Osteoblast (primary cell): Measurements from ENCODE around the gene SKA1. TPM values are rescaled to one million over a fixed set of nuclear protein-coding genes. Genes with fewer than 3 reads are reported as not detected.
"Not testable (repeated sequence)": the region's sequence is repeated elsewhere in the genome, so short reads cannot be mapped to it uniquely, and the experiment has no call there.

Experiments used
- DNase-seq: peaks from one replicate; pipeline ENCODE4 v3.0.0; 2011; ENCODE audit warnings: low spot score, mixed read lengths; ENCODE audit not compliant: insufficient read length; ENCODE audit errors: missing footprints
- H2AFZ ChIP-seq: 2 replicates; pipeline ENCODE4 v1.6.0; 2011; ENCODE audit warnings: mild to moderate bottlenecking, low read length
- H3K27ac ChIP-seq: 2 replicates; pipeline ENCODE4 v1.5.1; 2011; ENCODE audit warnings: mild to moderate bottlenecking, low read depth, low read length, moderate library complexity
- H3K27me3 ChIP-seq: 2 replicates; pipeline ENCODE4 v1.6.0; 2012; ENCODE audit warnings: mild to moderate bottlenecking, control low read depth, inconsistent platforms, low read length, moderate library complexity; ENCODE audit not compliant: insufficient read depth
- H3K36me3 ChIP-seq: 2 replicates; pipeline ENCODE4 v1.5.1; 2011; ENCODE audit warnings: mild to moderate bottlenecking, low read length, control low read depth, moderate library complexity; ENCODE audit not compliant: insufficient read depth
- H3K4me1 ChIP-seq: 2 replicates; pipeline ENCODE4 v1.5.1; 2011; ENCODE audit warnings: mild to moderate bottlenecking, low read length, control low read depth, moderate library complexity; ENCODE audit not compliant: insufficient read depth
- H3K4me2 ChIP-seq: 2 replicates; pipeline ENCODE4 v1.6.0; 2011; ENCODE audit warnings: mild to moderate bottlenecking, low read length; ENCODE audit not compliant: insufficient read depth
- H3K4me3 ChIP-seq: fragments of 200-600 bp; sonication (generic); 3 replicates; pipeline ENCODE4 v1.5.1; 2012; ENCODE audit warnings: mild to moderate bottlenecking, low read length, inconsistent platforms; ENCODE audit not compliant: insufficient read depth
- H3K79me2 ChIP-seq: 2 replicates; pipeline ENCODE4 v1.6.0; 2012; ENCODE audit warnings: mild to moderate bottlenecking, low read length, control low read depth, inconsistent platforms; ENCODE audit not compliant: insufficient read depth
- H3K9me3 ChIP-seq: 2 replicates; pipeline ENCODE4 v1.5.1; 2011; ENCODE audit warnings: low read depth, low read length, control low read depth
- H4K20me1 ChIP-seq: 2 replicates; pipeline ENCODE4 v1.6.0; 2012; ENCODE audit warnings: mild to moderate bottlenecking, low read length, control low read depth; ENCODE audit not compliant: insufficient read depth
- total RNA-seq: library from RNA; depleted of rRNA; stranded (reverse); fragments of >200 nt; gene quantifications from 2 replicates; pipeline ENCODE4 v1.2.3, GENCODE V29; 2012
- TF ChIP-seq, protein P1 (sequence below): IDR thresholded peaks from 2 replicates; pipeline ENCODE4 v1.5.1; 2011; ENCODE audit warnings: mild to moderate bottlenecking, low read depth, low read length, moderate library complexity; ENCODE audit errors: extremely low read depth

The SKA1 gene
- total RNA-seq, 1 donor: 1.8 TPM

DNA sequence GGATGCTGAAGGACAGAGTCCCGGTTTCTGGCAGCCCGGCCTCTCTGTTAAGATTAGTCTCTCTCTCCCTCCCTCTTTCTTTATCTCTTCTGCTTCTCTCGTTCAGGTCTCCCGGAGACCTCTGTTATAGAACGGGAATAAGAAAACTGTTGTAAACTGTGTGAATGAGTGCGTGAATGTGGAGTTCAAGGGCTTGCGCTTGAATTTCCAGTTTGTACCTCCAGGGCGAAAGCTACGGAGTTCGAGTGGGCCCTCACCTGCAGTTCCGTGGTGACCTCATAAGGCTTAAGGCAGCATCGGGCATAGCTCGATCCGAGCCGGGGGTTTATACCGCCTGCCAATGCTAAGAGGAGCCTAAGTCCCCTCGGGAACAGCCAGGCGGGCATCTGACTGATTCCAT lies 26.4 kb downstream of the SKA1 start:
- peaks cover 52% of the 10 kb centered on the region for H3K27me3 ChIP-seq
- TF ChIP-seq, protein P1, sequence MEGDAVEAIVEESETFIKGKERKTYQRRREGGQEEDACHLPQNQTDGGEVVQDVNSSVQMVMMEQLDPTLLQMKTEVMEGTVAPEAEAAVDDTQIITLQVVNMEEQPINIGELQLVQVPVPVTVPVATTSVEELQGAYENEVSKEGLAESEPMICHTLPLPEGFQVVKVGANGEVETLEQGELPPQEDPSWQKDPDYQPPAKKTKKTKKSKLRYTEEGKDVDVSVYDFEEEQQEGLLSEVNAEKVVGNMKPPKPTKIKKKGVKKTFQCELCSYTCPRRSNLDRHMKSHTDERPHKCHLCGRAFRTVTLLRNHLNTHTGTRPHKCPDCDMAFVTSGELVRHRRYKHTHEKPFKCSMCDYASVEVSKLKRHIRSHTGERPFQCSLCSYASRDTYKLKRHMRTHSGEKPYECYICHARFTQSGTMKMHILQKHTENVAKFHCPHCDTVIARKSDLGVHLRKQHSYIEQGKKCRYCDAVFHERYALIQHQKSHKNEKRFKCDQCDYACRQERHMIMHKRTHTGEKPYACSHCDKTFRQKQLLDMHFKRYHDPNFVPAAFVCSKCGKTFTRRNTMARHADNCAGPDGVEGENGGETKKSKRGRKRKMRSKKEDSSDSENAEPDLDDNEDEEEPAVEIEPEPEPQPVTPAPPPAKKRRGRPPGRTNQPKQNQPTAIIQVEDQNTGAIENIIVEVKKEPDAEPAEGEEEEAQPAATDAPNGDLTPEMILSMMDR: no peak

DNA sequence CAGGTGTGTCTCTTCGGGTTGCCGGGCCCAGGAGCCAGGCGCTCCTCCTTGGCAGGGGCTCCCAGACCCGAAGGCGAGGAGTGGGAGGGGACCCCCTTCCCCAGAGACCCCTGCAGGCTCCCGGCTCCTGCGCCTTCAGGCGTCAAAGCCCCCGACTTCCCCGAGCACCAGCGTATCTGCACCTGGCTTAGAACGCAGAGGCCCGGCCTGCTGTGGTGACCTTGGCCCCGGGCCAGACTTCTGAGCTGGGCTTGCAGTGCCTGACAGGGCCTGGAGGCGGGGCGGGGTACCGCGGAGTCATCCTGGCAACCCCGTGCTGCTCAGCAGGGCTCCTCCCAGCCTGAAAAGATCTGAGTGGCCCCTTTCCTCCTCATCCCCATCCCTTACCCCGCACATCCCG lies 27.0 kb downstream of the SKA1 start:
- Histone ChIP-seq H3K9me3 (no peaks in the 10 kb centered on the region), H3K27ac (no peak overlapping the region), H2AFZ (no peak overlapping the region), H3K27me3 (peaks cover 57% of the 10 kb centered on the region), H4K20me1 (no peaks in the 10 kb centered on the region), H3K4me2 (no peak overlapping the region), H3K4me1 (no peaks in the 10 kb centered on the region), H3K36me3 (no peaks in the 10 kb centered on the region), H3K79me2 (no peaks in the 10 kb centered on the region), H3K4me3 (no peak overlapping the region)
- TF ChIP-seq, protein P1: no peak
- DNase-seq: peak; percentile 76

More for the DNA sequence above, 26.4 kb downstream of the SKA1 start:
- Histone ChIP-seq H3K27ac (no peak overlapping the region), H3K4me3 (no peak overlapping the region), H2AFZ (no peak overlapping the region), H3K79me2 (no peaks in the 10 kb centered on the region), H3K4me2 (no peak overlapping the region), H4K20me1 (no peaks in the 10 kb centered on the region), H3K4me1 (no peaks in the 10 kb centered on the region), H3K36me3 (no peaks in the 10 kb centered on the region), H3K9me3 (no peaks in the 10 kb centered on the region)
- DNase-seq: no peak

DNA sequence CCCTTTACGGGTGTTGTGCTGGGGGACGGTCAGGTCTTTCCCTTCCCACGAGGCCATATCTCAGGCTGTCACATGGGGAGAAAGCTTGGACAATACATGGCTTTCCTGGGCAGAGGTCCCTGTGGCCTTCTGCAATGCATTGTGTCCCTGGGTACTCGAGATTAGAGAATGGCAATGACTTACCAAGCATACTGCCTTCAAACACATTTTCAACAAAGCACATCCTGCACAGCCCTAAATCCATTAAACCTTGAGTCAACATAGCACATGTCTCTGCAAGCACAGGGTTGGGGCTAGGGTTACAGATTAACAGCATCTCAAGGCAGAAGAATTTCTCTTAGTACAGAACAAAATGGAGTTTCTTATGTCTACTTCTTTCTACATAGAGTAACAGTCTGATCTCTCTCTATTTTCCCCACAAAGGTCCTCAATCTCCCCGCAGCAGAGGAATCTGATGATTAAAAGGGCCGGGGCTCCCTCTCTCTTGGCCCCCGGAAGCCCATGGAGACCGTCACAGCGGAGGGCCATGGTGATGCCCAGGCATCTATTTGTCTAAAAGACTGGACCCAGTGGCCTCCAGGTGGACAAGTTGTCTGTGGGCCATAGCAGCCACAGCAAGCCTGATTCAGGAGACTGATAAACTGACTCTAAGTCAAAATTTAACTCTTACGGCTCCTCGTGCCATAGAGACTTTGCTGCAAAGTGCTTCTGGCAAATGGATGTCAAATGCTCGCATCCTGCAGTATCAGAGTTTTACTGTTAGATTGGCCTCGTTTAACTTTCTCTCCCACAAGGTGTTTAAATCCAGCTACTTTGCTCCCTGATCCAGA lies 30.1 kb downstream of the SKA1 start:
- not testable (repeated sequence) for H2AFZ ChIP-seq, H3K9me3 ChIP-seq, H3K27ac ChIP-seq, DNase-seq, H3K79me2 ChIP-seq, H4K20me1 ChIP-seq, H3K4me3 ChIP-seq, H3K4me1 ChIP-seq, H3K36me3 ChIP-seq, H3K4me2 ChIP-seq
- H3K27me3 ChIP-seq: peaks cover 79% of the 10 kb centered on the region

DNA sequence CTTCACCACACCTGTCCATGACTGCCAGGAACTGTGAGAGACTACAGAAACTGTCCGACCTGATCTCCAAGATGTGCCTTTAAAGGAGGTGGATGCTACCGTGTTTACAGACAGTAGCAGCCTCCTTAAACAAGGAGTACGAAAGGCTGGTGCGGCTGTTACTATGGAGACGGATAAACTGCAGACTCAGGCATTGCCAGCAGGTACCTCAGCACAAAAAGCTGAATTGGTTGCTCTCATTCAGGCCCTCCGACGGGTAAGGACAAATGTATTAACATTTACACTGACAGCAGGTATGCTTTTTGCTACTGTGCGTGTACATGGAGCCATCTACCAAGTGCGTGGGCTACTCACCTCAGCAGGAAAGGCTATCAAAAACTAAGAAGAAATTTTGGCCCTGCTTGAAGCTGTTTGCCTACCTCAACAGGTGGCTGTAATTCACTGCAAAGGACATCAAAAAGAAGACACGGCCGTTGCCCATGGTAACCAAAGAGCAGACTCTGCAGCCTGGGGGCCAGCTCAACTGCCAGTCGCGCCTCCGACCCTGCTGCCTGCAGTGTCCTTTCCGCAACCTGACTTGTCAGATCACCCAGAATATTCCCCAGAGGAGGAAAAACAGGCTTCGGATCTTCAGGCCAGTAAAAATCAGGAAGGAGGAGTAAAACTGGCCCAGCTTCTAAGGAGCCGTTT lies 30.9 kb downstream of the SKA1 start:
- Histone ChIP-seq H3K4me3 (no peak overlapping the region), H3K36me3 (no peaks in the 10 kb centered on the region), H2AFZ (no peak overlapping the region), H3K27me3 (peaks cover 77% of the 10 kb centered on the region), H3K9me3 (no peaks in the 10 kb centered on the region), H3K4me2 (no peak overlapping the region), H3K79me2 (no peaks in the 10 kb centered on the region), H4K20me1 (no peaks in the 10 kb centered on the region), H3K4me1 (no peaks in the 10 kb centered on the region), H3K27ac (no peak overlapping the region)
- no peak for DNase-seq
- TF ChIP-seq, protein P1: no peak
